ENCODE data around the gene TMEM185B. TPM values are rescaled to one million over a fixed set of nuclear protein-coding genes. Genes with fewer than 3 reads are reported as not detected.

TMEM185B gene
- total RNA-seq, 4 donors from 2014 or later = 35.9 to 47.9 (median 44.6) TPM

DNA sequence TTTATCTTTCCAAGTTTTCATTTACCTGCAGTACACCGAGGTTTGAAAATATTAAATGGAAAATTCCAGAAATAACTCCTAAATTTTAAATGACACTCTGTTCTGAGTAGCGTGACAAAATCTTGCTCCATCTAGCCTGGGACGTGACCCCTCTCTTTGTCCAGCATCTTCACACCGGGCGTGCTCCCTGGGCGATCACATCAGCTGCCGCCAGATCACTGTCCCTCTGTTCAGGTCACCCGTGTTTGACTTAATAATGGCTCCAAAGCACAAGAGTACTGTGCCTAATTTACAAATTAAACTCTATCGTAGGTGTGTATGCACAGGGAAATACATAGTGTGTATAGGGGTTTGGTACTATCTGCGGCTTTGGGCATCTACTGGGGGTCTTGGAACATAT is 6.1 kb upstream of the TMEM185B start:
- Histone ChIP-seq H3K4me1 (peaks cover 3 to 13% of the 10 kb centered on the region in 2 donors), H3K9me3 (no peaks in the 10 kb centered on the region), H3K36me3 (no peaks in the 10 kb centered on the region), H3K4me3 (replicated peaks in 1 of 3) (no peak overlapping the region), H3K27me3 (no peaks in the 10 kb centered on the region), H3K27ac (no peak overlapping the region)
- 92 to 93% methylated on average over 10 of the region's 10 CpGs for WGBS, 2 donors
- TF ChIP-seq, protein P1, sequence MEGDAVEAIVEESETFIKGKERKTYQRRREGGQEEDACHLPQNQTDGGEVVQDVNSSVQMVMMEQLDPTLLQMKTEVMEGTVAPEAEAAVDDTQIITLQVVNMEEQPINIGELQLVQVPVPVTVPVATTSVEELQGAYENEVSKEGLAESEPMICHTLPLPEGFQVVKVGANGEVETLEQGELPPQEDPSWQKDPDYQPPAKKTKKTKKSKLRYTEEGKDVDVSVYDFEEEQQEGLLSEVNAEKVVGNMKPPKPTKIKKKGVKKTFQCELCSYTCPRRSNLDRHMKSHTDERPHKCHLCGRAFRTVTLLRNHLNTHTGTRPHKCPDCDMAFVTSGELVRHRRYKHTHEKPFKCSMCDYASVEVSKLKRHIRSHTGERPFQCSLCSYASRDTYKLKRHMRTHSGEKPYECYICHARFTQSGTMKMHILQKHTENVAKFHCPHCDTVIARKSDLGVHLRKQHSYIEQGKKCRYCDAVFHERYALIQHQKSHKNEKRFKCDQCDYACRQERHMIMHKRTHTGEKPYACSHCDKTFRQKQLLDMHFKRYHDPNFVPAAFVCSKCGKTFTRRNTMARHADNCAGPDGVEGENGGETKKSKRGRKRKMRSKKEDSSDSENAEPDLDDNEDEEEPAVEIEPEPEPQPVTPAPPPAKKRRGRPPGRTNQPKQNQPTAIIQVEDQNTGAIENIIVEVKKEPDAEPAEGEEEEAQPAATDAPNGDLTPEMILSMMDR (IDR thresholded peaks at IDR 0.05) = no peak
- no peak for TF ChIP-seq POLR2A (IDR thresholded peaks at IDR 0.05)
- intact Hi-C loops (cut with DNase I) = loop anchor here (10.0 kb wide), 1 partner anchor 85 kb away; no protein-coding TSS in a partner anchor
- DNase-seq = no peak

DNA sequence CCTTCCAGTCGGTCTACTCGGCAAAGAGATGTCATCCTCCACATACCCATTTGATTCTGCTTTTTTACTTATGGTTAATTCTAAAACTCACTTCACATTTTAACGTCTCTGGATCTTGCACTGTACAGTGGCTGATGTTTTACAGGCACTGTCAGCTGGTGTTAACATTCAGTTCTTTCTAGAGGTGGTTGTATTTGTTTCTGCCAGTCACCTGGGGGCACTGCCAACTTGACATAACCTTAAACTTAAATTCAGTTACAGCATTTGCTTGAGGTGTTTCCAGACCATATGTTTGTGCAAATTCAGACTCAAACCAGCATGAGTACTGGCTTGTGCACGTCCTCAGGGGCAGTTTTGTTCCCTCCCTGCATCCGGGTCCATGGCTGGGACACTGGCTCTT is 5.3 kb upstream of the TMEM185B start:
- Histone ChIP-seq H3K27me3 (no peaks in the 10 kb centered on the region), H3K9me3 (no peaks in the 10 kb centered on the region), H3K4me1 (peaks cover 9 to 20% of the 10 kb centered on the region in 2 donors), H3K27ac (no peak overlapping the region), H3K36me3 (no peaks in the 10 kb centered on the region), H3K4me3 (replicated peaks in 1 of 3) (no peak overlapping the region)
- no peak for DNase-seq
- intact Hi-C loops (cut with DNase I) = loop anchor here (10.0 kb wide), 1 partner anchor 86 kb away; no protein-coding TSS in a partner anchor
- 79 to 82% methylated on average over 5 of the region's 5 CpGs for WGBS, 2 donors
- no peak for TF ChIP-seq POLR2A (IDR thresholded peaks at IDR 0.05)

DNA sequence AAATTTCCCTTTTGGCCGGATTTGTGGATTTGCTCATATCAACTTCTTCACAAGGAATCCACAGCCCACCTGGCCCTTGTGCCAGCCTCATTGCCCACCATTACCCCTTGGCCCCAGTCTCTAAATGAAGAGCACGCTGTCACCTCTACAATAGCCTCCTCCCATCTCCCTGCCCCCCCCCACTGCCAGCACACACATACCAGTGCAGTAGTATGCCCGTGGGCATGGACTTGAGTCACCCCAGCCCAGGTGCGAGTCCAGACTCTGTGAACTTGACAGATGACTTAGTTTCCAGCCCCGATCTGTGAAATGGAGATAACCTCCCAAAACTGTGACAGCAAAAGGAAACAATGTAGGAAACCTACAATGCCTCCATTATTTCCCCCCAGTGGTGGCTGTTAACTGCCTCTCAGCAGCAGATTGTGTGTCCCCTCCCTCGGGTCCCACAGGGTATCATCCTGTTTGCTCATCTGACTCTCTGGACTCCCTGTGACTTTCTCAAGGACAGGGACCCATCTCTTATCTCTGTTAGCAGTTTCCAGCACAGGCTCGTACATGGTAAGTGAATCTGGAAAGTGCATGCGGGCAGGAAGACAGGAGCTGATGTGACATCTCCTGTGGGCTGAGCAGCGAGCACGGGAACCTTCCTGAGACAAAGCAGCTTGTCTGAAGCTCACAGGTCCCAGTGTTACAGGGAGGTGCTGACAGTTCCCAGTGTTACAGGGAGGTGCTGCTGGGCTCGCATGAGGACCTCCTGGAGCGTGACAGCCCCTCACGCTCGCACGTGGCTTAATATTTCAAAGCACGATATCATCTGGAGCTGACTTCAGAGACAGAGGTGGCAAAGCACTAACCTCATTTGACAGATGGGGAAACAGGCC is 4.2 kb upstream of the TMEM185B start:
- 79 to 81% methylated on average over 12 to 16 of the region's 16 CpGs for WGBS, 2 donors
- intact Hi-C loops (cut with DNase I) = loop anchor here (10.0 kb wide), 1 partner anchor 87 kb away; no protein-coding TSS in a partner anchor

DNA sequence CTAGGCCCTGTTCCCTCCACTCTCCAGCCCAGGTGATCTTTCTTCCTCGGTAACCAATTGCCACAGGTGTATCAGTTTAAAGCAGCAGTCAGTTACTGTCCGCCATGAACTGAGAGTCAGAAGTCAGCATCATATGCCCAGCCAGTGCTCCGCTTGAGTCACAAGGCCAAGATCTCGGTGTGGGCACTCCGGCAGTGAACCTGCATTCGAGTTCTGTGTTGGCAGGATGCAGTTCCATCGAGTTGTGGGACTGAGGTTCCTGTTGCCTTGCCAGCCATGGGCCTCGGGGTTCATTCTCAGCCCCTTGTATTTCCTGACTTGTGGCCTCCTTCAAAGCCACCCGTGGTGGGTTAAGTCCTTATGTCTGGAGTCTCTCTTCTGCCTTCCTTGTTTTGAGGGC is 3.1 kb upstream of the TMEM185B start:
- DNase-seq = no peak
- H3K9me3 ChIP-seq = no peaks in the 10 kb centered on the region
- TF ChIP-seq POLR2A (IDR thresholded peaks at IDR 0.05) = no peak
- TF ChIP-seq, protein P1 (IDR thresholded peaks at IDR 0.05) = no peak
- no peak overlapping the region for H3K27ac ChIP-seq
- no peak overlapping the region for H3K4me3 ChIP-seq (replicated peaks in 1 of 3)
- peaks cover 19 to 21% of the 10 kb centered on the region in 2 donors for H3K4me1 ChIP-seq
- no peaks in the 10 kb centered on the region for H3K27me3 ChIP-seq
- no peaks in the 10 kb centered on the region for H3K36me3 ChIP-seq
- WGBS, 2 donors = 92 to 93% methylated on average over 9 of the region's 9 CpGs
- intact Hi-C loops (cut with DNase I) = loop anchor here (10.0 kb wide), 1 partner anchor 88 kb away; no protein-coding TSS in a partner anchor

More for the DNA sequence above, 4.2 kb upstream of the TMEM185B start:
- H3K4me1 ChIP-seq = peaks cover 13 to 21% of the 10 kb centered on the region in 2 donors
- no peaks in the 10 kb centered on the region for H3K9me3 ChIP-seq
- no peak for DNase-seq
- no peaks in the 10 kb centered on the region for H3K27me3 ChIP-seq
- TF ChIP-seq POLR2A (IDR thresholded peaks at IDR 0.05) = no peak
- TF ChIP-seq, protein P1 (IDR thresholded peaks at IDR 0.05) = no peak
- H3K27ac ChIP-seq = no peak overlapping the region
- H3K4me3 ChIP-seq (replicated peaks in 1 of 3) = no peak overlapping the region
- no peaks in the 10 kb centered on the region for H3K36me3 ChIP-seq

DNA sequence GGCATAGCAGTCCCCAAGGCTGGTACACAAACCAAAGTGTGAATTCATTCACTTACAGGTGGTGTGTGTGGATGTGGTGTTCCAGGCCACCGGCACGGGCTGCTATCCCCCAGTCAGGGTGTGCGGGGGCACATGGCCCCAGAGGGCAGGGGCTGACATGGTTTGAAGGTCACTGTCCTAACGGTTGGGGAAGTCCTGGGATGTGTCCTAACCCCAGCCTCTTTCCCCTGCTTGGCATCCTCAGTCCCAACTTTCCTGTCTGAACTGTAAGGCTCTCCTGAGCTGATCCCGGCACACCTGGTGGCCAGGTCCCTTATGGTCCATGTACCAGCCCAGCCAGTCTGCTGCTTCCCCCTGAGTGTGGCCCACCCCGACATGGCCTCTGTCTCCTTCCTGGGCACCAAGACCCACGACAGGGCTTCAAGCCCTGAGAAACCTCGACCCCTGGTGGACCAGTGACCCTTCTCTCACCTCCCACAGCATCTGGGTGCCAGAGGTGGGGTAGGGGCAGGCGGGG is 2.4 kb upstream of the TMEM185B start:
- no peak for DNase-seq
- TF ChIP-seq, protein P1 (IDR thresholded peaks at IDR 0.05) = no peak
- TF ChIP-seq POLR2A (IDR thresholded peaks at IDR 0.05) = no peak
- Histone ChIP-seq H3K27ac (no peak overlapping the region), H3K27me3 (no peaks in the 10 kb centered on the region), H3K4me1 (peaks cover 21 to 23% of the 10 kb centered on the region in 2 donors), H3K9me3 (no peaks in the 10 kb centered on the region), H3K4me3 (replicated peaks in 1 of 3) (no peak overlapping the region), H3K36me3 (no peaks in the 10 kb centered on the region)
- intact Hi-C loops (cut with DNase I) = loop anchor here (10.0 kb wide), 1 partner anchor 89 kb away; no protein-coding TSS in a partner anchor
- 88 to 91% methylated on average over 7 to 8 of the region's 9 CpGs for WGBS, 2 donors

Measured in thyroid gland (tissue), 4 donors.